K562 (cell line): ENCODE results near the gene ARHGEF16. TPM values are rescaled to one million over a fixed set of nuclear protein-coding genes. Genes with fewer than 3 reads are reported as not detected.

Experiments used
- NUFIP1 ChIP-seq: fragments of 450-650 bp; IDR thresholded peaks from 2 replicates; pipeline ENCODE4 v1.6.1; 2018; ENCODE audit not compliant: partially characterized antibody
- polyA plus RNA-seq, 8 experiments: library from polyadenylated mRNA; depleted of rRNA in 4 of 8; stranded (reverse) in 5 of 8; unstranded in 3 of 8; fragments of >200 nt; fragmentation: Nextera tagmentation in 2 of 8; fragmentation: Illumina TruSeq in 1 of 8; extraction: Ambion mirVana in 2 of 8; extraction: Trizol in 1 of 8; gene quantifications; 2 replicates each; pipeline versions ENCODE4 v1.2.1 to v1.2.3, GENCODE V29; 2011 to 2014; ENCODE audit warnings: inconsistent platforms in 1 of 8, missing spikeins in 1 of 8
- total RNA-seq, 7 experiments: library from RNA; depleted of rRNA in 6 of 7; stranded (reverse); fragments of >200 nt in 6 of 7; fragmentation: Illumina TruSeq in 2 of 7; extraction: Trizol in 2 of 7; gene quantifications; 2 replicates each; pipeline versions ENCODE4 v1.2.1 to v1.2.3, GENCODE V29; 2011 to 2021; ENCODE audit warnings: low replicate concordance in 1 of 7
- TF ChIP-seq, protein P1 (sequence below), 2 experiments: fragments of 450-650 bp; formaldehyde crosslinking in 1 of 2; IDR thresholded peaks; 2 replicates each; pipeline versions ENCODE4 v1.4.0 to v1.6.1; 2014 to 2020; ENCODE audit warnings: mild to moderate bottlenecking in 2 of 2, borderline replicate concordance in 1 of 2, low read depth in 1 of 2

ARHGEF16 gene
- total and polyA plus RNA-seq, 9 of the 15 experiments (the other 6 are each of a cell fraction or from before 2014, with no cell fraction given): 0.15 to 1.2 (median 0.49) TPM; not detected in 2

DNA sequence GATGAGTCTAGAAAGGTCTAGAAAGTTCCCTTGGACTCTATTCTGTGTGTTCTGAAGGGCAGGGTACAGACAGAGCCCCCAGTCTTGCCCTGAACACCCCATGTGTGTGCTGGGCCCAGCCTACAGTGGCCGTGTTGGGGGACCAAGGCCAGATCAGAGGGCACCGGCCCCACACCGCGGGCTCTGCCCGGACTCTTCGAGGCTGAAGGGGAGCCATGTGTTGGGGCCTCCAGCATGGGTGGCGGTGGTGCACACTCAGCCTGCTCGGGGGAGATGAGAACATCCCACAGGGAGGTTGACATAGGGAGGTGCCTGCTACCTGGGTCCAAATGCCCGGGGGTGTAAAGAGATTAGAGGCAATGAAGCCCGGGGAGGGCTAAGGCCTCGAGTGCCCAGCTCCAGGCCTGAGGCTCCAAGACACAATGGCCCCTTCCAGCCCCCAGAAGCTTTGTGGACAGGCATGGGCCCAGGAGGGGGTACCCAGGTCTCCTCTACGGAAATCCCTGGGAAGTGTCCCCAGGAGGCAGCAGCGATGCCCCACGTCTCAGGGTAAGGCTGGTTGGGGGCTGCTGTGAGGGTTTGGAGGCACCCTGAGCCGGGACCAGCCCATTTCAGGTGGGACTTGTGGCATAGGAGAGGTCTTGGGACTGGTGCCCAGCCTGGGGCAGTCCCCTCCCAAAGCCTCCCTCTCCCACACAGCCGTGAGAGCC, 12.1 kb downstream of the ARHGEF16 start (continued):
- TF ChIP-seq, protein P1, sequence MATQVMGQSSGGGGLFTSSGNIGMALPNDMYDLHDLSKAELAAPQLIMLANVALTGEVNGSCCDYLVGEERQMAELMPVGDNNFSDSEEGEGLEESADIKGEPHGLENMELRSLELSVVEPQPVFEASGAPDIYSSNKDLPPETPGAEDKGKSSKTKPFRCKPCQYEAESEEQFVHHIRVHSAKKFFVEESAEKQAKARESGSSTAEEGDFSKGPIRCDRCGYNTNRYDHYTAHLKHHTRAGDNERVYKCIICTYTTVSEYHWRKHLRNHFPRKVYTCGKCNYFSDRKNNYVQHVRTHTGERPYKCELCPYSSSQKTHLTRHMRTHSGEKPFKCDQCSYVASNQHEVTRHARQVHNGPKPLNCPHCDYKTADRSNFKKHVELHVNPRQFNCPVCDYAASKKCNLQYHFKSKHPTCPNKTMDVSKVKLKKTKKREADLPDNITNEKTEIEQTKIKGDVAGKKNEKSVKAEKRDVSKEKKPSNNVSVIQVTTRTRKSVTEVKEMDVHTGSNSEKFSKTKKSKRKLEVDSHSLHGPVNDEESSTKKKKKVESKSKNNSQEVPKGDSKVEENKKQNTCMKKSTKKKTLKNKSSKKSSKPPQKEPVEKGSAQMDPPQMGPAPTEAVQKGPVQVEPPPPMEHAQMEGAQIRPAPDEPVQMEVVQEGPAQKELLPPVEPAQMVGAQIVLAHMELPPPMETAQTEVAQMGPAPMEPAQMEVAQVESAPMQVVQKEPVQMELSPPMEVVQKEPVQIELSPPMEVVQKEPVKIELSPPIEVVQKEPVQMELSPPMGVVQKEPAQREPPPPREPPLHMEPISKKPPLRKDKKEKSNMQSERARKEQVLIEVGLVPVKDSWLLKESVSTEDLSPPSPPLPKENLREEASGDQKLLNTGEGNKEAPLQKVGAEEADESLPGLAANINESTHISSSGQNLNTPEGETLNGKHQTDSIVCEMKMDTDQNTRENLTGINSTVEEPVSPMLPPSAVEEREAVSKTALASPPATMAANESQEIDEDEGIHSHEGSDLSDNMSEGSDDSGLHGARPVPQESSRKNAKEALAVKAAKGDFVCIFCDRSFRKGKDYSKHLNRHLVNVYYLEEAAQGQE (IDR thresholded peaks at IDR 0.05; ENCODE audit: borderline replicate concordance): no peak
- TF ChIP-seq, protein P1 (CRISPR knock-in tag; IDR thresholded peaks at IDR 0.05; ENCODE audit: low read depth): no peak
- no peak for TF ChIP-seq NUFIP1
